Transverse colon (tissue), 4 donors: ENCODE measurements around the gene PLCB2. TPM values are rescaled to one million over a fixed set of nuclear protein-coding genes. Genes with fewer than 3 reads are reported as not detected.

Experiments used
- DNase-seq: peaks from one replicate; pipeline ENCODE4 v3.0.0-alpha.2; 2019
- H3K27ac ChIP-seq, 4 donors: fragments of 200-600 bp; sonication (generic); 2 replicates each; pipeline ENCODE4 v1.5.1; 2016 to 2018; ENCODE audit warnings: inconsistent platforms in 4 of 4
- H3K27me3 ChIP-seq: fragments of 200-600 bp; sonication (generic); 2 replicates; pipeline ENCODE4 v1.5.1; 2017; ENCODE audit warnings: inconsistent platforms
- H3K36me3 ChIP-seq, 4 donors: fragments of 200-600 bp; sonication (generic); 2 replicates each; pipeline ENCODE4 v1.5.1; 2017 to 2019; ENCODE audit warnings: inconsistent platforms in 4 of 4
- H3K4me1 ChIP-seq, 4 donors: fragments of 200-600 bp; sonication (generic); 2 replicates each; pipeline ENCODE4 v1.5.1; 2017 to 2020; ENCODE audit warnings: inconsistent platforms in 4 of 4
- H3K4me3 ChIP-seq, 4 donors: fragments of 200-600 bp; sonication (generic); 1 replicate in 1 of 4; 2 replicates in 3 of 4; pipeline versions ENCODE4 v1.5.1 to v1.6.1; 2017 to 2019; ENCODE audit warnings: inconsistent platforms in 4 of 4
- H3K9me3 ChIP-seq, 2 donors: fragments of 200-600 bp; sonication (generic); 2 replicates each; pipeline ENCODE4 v1.5.1; 2017 to 2019; ENCODE audit warnings: inconsistent platforms in 2 of 2
- CTCF ChIP-seq, 5 experiments: fragments of 200-600 bp in 3 of 5; fragments of 450-650 bp in 2 of 5; sonication (generic) in 3 of 5; IDR thresholded peaks; 1 replicate in 2 of 5; 2 replicates in 3 of 5; pipeline ENCODE4 v1.5.1; 2016 to 2017; ENCODE audit warnings: antibody characterized with exemption in 5 of 5, inconsistent platforms in 3 of 5, mild to moderate bottlenecking in 2 of 5, moderate library complexity in 1 of 5
- EP300 ChIP-seq: sonication (generic); formaldehyde crosslinking; IDR thresholded peaks from one replicate; pipeline ENCODE4 v1.6.1; 2017; ENCODE audit warnings: antibody characterized with exemption, low read depth
- POLR2A ChIP-seq: fragments of 450-650 bp; IDR thresholded peaks from one replicate; pipeline ENCODE4 v1.6.1; 2016; ENCODE audit warnings: antibody characterized with exemption, mild to moderate bottlenecking, moderate library complexity
- POLR2AphosphoS5 ChIP-seq, 3 donors: sonication (generic); formaldehyde crosslinking; IDR thresholded peaks; one replicate each; pipeline ENCODE4 v1.6.1; 2016; ENCODE audit warnings: antibody characterized with exemption in 3 of 3
- WGBS, 2 donors: methylation state at CpG; one replicate each; pipeline ENCODE4 v1.1.5; 2018; ENCODE audit warnings: low coverage in 1 of 2; 5-methylcytosine and 5-hydroxymethylcytosine counted together
- in situ Hi-C, 4 donors: fragments of 200-750 bp; cut with MboI; loops; one replicate each; pipeline versions ENCODE4 v1.15.0 to v1.15.1; 2017; ENCODE audit warnings: low sequenced_read_pairs in 3 of 4, low pct_ligation_motif_present in 1 of 4, low pct_unique_long_range_greater_than_20kb in 1 of 4
- intact Hi-C: fragments of 100-400 bp; cut with DNase I; formaldehyde crosslinking; loops from one replicate; pipeline ENCODE4 v1.15.1; 2023; ENCODE audit warnings: low total_unique reads
- total RNA-seq, 4 donors: library from RNA; depleted of rRNA; stranded (reverse); fragments of >200 nt; gene quantifications; one replicate each; pipeline ENCODE4 v1.1.0, GENCODE V29; 2016

Gene PLCB2
- total RNA-seq, 4 donors from 2014 or later = 5.5 to 143 (median 12.0) TPM

GRCh38 chr15:40278026-40278425 lies 29.7 kb downstream of the PLCB2 start:
- intact Hi-C loops = loop anchor here (2.0 kb wide), 1 partner anchor 229 kb away; no protein-coding TSS in a partner anchor
- no peak for DNase-seq
- Histone ChIP-seq H3K9me3 (no peaks in the 10 kb centered on the region), H3K4me3 (no peak overlapping the region), H3K36me3 (no peaks in the 10 kb centered on the region), H3K27me3 (peaks cover 43% of the 10 kb centered on the region), H3K27ac (no peak overlapping the region), H3K4me1 (peaks cover 3 to 28% (median 25%) of the 10 kb centered on the region in 4 donors)
- no peak for TF ChIP-seq POLR2A
- TF ChIP-seq EP300 = no peak
- TF ChIP-seq POLR2AphosphoS5 (IDR thresholded peaks at IDR 0.05) = no peak
- no peak for TF ChIP-seq CTCF (IDR thresholded peaks at IDR 0.05)
- in situ Hi-C loops = loop anchor here in 3 of 4 donors (10.0 kb wide), 1 partner anchor 233 kb away; no protein-coding TSS in a partner anchor
- 50 to 72% methylated on average over 2 to 10 of the region's 10 CpGs for WGBS, 2 donors

DNA sequence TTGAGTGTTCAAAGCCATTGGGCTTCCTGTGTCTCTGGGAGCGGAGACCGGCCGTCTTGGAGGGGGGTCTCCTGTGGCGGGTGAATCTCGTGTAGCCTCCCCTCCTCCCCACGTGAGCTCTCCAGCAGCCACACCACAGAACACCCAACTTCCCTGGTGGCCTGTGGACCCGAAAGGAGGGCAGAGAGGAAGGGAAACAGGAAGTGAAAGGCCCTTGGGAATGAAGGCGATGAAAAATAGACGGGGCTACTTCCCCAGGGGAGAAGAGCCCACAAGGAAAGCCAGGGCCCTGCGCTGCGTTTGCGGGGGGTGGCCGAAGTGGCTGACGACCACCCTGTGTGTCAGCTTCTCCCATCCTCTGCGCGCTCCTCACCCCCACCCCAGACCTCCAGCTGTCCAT lies 30.3 kb downstream of the PLCB2 start:
- in situ Hi-C loops = loop anchor here in 3 of 4 donors (10.0 kb wide), 1 partner anchor 233 kb away; no protein-coding TSS in a partner anchor
- no peaks in the 10 kb centered on the region for H3K36me3 ChIP-seq
- no peak for TF ChIP-seq POLR2A
- no peak for TF ChIP-seq POLR2AphosphoS5 (IDR thresholded peaks at IDR 0.05)
- no peak for TF ChIP-seq EP300
- TF ChIP-seq CTCF (IDR thresholded peaks at IDR 0.05) = no peak
- 39 to 64% methylated on average over 3 to 16 of the region's 16 CpGs for WGBS, 2 donors
- no peak overlapping the region for H3K27ac ChIP-seq
- H3K9me3 ChIP-seq = no peaks in the 10 kb centered on the region
- no peak for DNase-seq
- intact Hi-C loops = no loop called here
- H3K4me1 ChIP-seq = peaks cover 3 to 22% (median 19%) of the 10 kb centered on the region in 4 donors
- peaks cover 37% of the 10 kb centered on the region for H3K27me3 ChIP-seq
- H3K4me3 ChIP-seq = no peak overlapping the region

DNA sequence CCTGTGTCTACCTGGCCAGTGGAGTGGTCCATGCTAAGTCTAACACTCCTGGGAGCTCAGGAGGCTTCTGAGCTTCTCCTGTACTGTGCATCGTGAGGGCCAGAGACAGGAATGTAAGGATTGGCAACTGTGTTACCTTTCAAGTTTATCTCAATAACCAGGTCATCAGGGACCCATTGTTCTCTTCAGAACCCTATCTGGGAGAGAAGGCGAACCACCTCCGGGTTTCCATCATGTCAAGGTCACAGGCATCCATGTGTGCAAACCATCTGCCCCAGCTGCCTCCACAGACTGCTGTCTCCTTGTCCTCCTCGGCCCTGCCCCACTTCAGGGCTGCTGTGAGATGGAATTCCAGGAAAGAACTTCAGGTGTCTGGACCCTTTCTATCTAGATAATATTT lies 30.8 kb downstream of the PLCB2 start:
- intact Hi-C loops (no loop called here), in situ Hi-C loops (loop anchor here in 3 of 4 donors (10.0 kb wide), 1 partner anchor 232 kb away; no protein-coding TSS in a partner anchor)
- no peaks in the 10 kb centered on the region for H3K9me3 ChIP-seq
- no peak overlapping the region for H3K4me3 ChIP-seq
- peaks cover 0 to 17% (median 14%) of the 10 kb centered on the region in 4 donors for H3K4me1 ChIP-seq
- peaks cover 32% of the 10 kb centered on the region for H3K27me3 ChIP-seq
- no peak for DNase-seq
- H3K36me3 ChIP-seq = no peaks in the 10 kb centered on the region
- no peak overlapping the region for H3K27ac ChIP-seq
- WGBS, 2 donors = 77% methylated on average over 4 of the region's 4 CpGs; no CpG with 5 or more reads in 1 of the 2 donors
- TF ChIP-seq CTCF (IDR thresholded peaks at IDR 0.05) (no peak), POLR2A (no peak), EP300 (no peak), POLR2AphosphoS5 (IDR thresholded peaks at IDR 0.05) (no peak)

- intact Hi-C loops = loop anchor here (2.0 kb wide), 1 partner anchor 57 kb away; no protein-coding TSS in a partner anchor
- WGBS, 2 donors = 94 to 100% methylated on average over 2 to 7 of the region's 7 CpGs
- no peaks in the 10 kb centered on the region for H3K9me3 ChIP-seq
These were observed 31.8 kb downstream of the PLCB2 start for GRCh38 chr15:40275954-40276353.

More at GRCh38 chr15:40275954-40276353, 31.8 kb downstream of the PLCB2 start:
- H3K4me3 ChIP-seq = no peak overlapping the region
- H3K4me1 ChIP-seq = peaks cover 0 to 10% (median 8%) of the 10 kb centered on the region in 4 donors
- DNase-seq = no peak
- no peak for TF ChIP-seq POLR2A
- TF ChIP-seq CTCF (IDR thresholded peaks at IDR 0.05) = no peak
- TF ChIP-seq POLR2AphosphoS5 (IDR thresholded peaks at IDR 0.05) = no peak
- TF ChIP-seq EP300 = no peak
- in situ Hi-C loops = loop anchor here in 3 of 4 donors (10.0 kb wide), 1 partner anchor 231 kb away; no protein-coding TSS in a partner anchor
- H3K36me3 ChIP-seq = no peaks in the 10 kb centered on the region
- no peak overlapping the region for H3K27ac ChIP-seq
- peaks cover 22% of the 10 kb centered on the region for H3K27me3 ChIP-seq
